HG02763 (cell line): ENCODE data around the gene TSHR.

Experiments
- ATAC-seq: cut with Tn5 transposase; IDR thresholded peaks from one replicate; pipeline ENCODE4 v1.9.1; 2021; ENCODE audit warnings: mild to moderate bottlenecking, moderate library complexity; ENCODE audit not compliant: unreplicated experiment

TSHR gene

GRCh38 chr14:81125536-81125935, 170.1 kb downstream of the TSHR start:
- ATAC-seq = no peak

GRCh38 chr14:81127785-81128184, 172.4 kb downstream of the TSHR start:
- ATAC-seq = no peak

- no peak for ATAC-seq
These were observed 173.8 kb downstream of the TSHR start for GRCh38 chr14:81129242-81129641.

- no peak for ATAC-seq
These were observed 177.0 kb downstream of the TSHR start for GRCh38 chr14:81132468-81132867.

GRCh38 chr14:81133400-81133799, 178.0 kb downstream of the TSHR start:
- ATAC-seq = no peak

- no peak for ATAC-seq
These were observed 181.9 kb downstream of the TSHR start for GRCh38 chr14:81137316-81137715.

GRCh38 chr14:81138429-81138828, 183.0 kb downstream of the TSHR start:
- ATAC-seq = no peak

GRCh38 chr14:81141426-81141825, 186.0 kb downstream of the TSHR start:
- no peak for ATAC-seq

GRCh38 chr14:81143793-81144192, 188.4 kb downstream of the TSHR start:
- ATAC-seq = no peak

- no peak for ATAC-seq
These were observed 189.6 kb downstream of the TSHR start for GRCh38 chr14:81144824-81145603.

GRCh38 chr14:81147140-81147897, 191.9 kb downstream of the TSHR start:
- ATAC-seq = peak; percentile 67

GRCh38 chr14:81148635-81149034, 193.2 kb downstream of the TSHR start:
- no peak for ATAC-seq

- ATAC-seq = no peak
These were observed 197.8 kb downstream of the TSHR start for GRCh38 chr14:81153187-81153586.

- ATAC-seq = no peak
These were observed 202.0 kb downstream of the TSHR start for GRCh38 chr14:81157431-81157830.

- ATAC-seq = no peak
These were observed 205.7 kb downstream of the TSHR start for GRCh38 chr14:81161088-81161487.

- ATAC-seq = no peak
These were observed 206.3 kb downstream of the TSHR start for GRCh38 chr14:81161749-81162148.

GRCh38 chr14:81162941-81163340, 207.5 kb downstream of the TSHR start:
- ATAC-seq = no peak

GRCh38 chr14:81164167-81164774, 208.8 kb downstream of the TSHR start:
- peak; percentile 97 for ATAC-seq

GRCh38 chr14:81165188-81165587, 209.8 kb downstream of the TSHR start:
- no peak for ATAC-seq

- ATAC-seq = no peak
These were observed 210.7 kb downstream of the TSHR start for GRCh38 chr14:81166121-81166520.

GRCh38 chr14:81169267-81169666, 213.8 kb downstream of the TSHR start:
- ATAC-seq = no peak

- ATAC-seq = peak; percentile 15
These were observed 214.3 kb downstream of the TSHR start for GRCh38 chr14:81169711-81170103.
